Measurements from ENCODE around the gene YIPF2. TPM values are rescaled to one million over a fixed set of nuclear protein-coding genes. Genes with fewer than 3 reads are reported as not detected.

YIPF2 gene
- total RNA-seq, 1 donor from 2014 or later = 51.4 TPM

GRCh38 chr19:10916602-10917001 is 11.8 kb downstream of the YIPF2 start:
- DNase-seq (ENCODE audit: low spot score) = no peak
- Mint-ChIP-seq H3K36me3 (ENCODE audit: low read depth, unreplicated experiment) (peaks cover 17% of the 10 kb centered on the region), H3K27ac (ENCODE audit: unreplicated experiment) (no peak overlapping the region), H3K4me1 (ENCODE audit: unreplicated experiment) (no peaks in the 10 kb centered on the region), H3K27me3 (ENCODE audit: unreplicated experiment) (peaks cover 7% of the 10 kb centered on the region), H3K9me3 (ENCODE audit: unreplicated experiment) (no peaks in the 10 kb centered on the region), H3K4me3 (ENCODE audit: unreplicated experiment) (no peak overlapping the region)
- TF ChIP-seq CTCF (IDR thresholded peaks at IDR 0.05; ENCODE audit: unreplicated experiment) = no peak

GRCh38 chr19:10915130-10916091 is 13.0 kb downstream of the YIPF2 start:
- Mint-ChIP-seq H3K27ac (ENCODE audit: unreplicated experiment) (no peak overlapping the region), H3K4me3 (ENCODE audit: unreplicated experiment) (no peak overlapping the region), H3K27me3 (ENCODE audit: unreplicated experiment) (peaks cover 6% of the 10 kb centered on the region), H3K9me3 (ENCODE audit: unreplicated experiment) (no peaks in the 10 kb centered on the region), H3K4me1 (ENCODE audit: unreplicated experiment) (no peaks in the 10 kb centered on the region), H3K36me3 (ENCODE audit: low read depth, unreplicated experiment) (peaks cover 12% of the 10 kb centered on the region)
- no peak for DNase-seq (ENCODE audit: low spot score)
- no peak for TF ChIP-seq CTCF (IDR thresholded peaks at IDR 0.05; ENCODE audit: unreplicated experiment)

GRCh38 chr19:10913716-10914340 is 14.6 kb downstream of the YIPF2 start:
- H3K4me3 Mint-ChIP-seq (ENCODE audit: unreplicated experiment) = no peak overlapping the region
- no peaks in the 10 kb centered on the region for H3K9me3 Mint-ChIP-seq (ENCODE audit: unreplicated experiment)
- H3K27me3 Mint-ChIP-seq (ENCODE audit: unreplicated experiment) = peaks cover 8% of the 10 kb centered on the region
- no peak for TF ChIP-seq CTCF (IDR thresholded peaks at IDR 0.05; ENCODE audit: unreplicated experiment)
- no peaks in the 10 kb centered on the region for H3K4me1 Mint-ChIP-seq (ENCODE audit: unreplicated experiment)
- H3K36me3 Mint-ChIP-seq (ENCODE audit: low read depth, unreplicated experiment) = peaks cover 17% of the 10 kb centered on the region
- no peak overlapping the region for H3K27ac Mint-ChIP-seq (ENCODE audit: unreplicated experiment)
- no peak for DNase-seq (ENCODE audit: low spot score)

- no peak for TF ChIP-seq CTCF (IDR thresholded peaks at IDR 0.05; ENCODE audit: unreplicated experiment)
- Mint-ChIP-seq H3K27me3 (ENCODE audit: unreplicated experiment) (peaks cover 6% of the 10 kb centered on the region), H3K4me1 (ENCODE audit: unreplicated experiment) (no peaks in the 10 kb centered on the region), H3K36me3 (ENCODE audit: low read depth, unreplicated experiment) (peaks cover 14% of the 10 kb centered on the region), H3K27ac (ENCODE audit: unreplicated experiment) (no peak overlapping the region), H3K9me3 (ENCODE audit: unreplicated experiment) (no peaks in the 10 kb centered on the region), H3K4me3 (ENCODE audit: unreplicated experiment) (no peak overlapping the region)
- DNase-seq (ENCODE audit: low spot score) = no peak
These were observed 15.8 kb downstream of the YIPF2 start for GRCh38 chr19:10912619-10913018.
